ENCODE data around the gene ACACA. TPM values are rescaled to one million over a fixed set of nuclear protein-coding genes. Genes with fewer than 3 reads are reported as not detected.

ACACA gene
- total RNA-seq, 1 donor from 2014 or later, result 14.3 TPM

GRCh38 chr17:37066322-37067255 is 340.0 kb downstream of the ACACA start:
- no peak for DNase-seq
- intact Hi-C loops (cut with micrococcal nuclease), result no loop called here
- no peak for ATAC-seq

DNA sequence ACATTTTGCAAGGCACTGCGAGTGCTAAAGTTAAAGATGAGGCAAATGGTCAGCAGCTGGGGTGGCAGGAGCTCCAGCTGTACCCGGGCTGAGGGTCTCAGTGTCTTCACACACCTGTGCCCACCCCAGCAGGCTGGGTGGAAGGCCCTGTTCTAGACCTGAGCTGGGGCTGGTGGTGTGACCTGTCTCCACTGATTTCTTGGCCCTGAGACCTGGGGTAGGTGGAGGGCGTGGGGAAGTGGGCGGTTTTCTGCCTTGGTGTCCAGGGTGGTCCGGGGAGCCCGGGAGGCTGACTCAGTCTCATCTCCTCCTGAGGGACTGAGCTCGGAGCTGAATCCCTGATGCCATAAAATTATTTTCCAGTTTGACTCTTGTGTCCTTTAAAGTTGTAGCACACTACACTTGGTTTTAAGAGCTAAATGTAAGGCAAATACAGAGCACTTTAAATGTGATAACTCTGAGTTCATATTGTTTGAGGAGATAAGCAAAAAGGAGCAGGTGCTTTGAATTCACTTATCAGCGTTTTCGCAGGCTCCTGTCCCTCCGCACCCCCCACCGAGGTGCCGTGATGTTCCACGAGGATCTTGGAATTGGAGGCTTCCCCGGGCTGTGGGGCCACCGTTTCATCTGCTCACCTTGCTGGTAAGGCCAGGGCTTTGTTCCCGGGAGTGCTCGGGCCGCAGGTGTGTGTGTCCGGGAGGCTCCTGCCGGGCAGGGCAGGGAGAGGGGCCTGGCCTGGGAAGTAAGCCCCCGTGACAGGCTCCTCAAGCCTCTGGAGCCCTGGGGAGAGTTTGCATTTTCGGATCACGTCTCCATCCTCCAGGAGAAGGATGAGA is 340.9 kb downstream of the ACACA start:
- DNase-seq (no peak), ATAC-seq (no peak)
- intact Hi-C loops (cut with micrococcal nuclease), result no loop called here

- intact Hi-C loops (cut with micrococcal nuclease), result no loop called here
- ATAC-seq (no peak), DNase-seq (no peak)
These were observed 341.7 kb downstream of the ACACA start for GRCh38 chr17:37064956-37065355.

DNA sequence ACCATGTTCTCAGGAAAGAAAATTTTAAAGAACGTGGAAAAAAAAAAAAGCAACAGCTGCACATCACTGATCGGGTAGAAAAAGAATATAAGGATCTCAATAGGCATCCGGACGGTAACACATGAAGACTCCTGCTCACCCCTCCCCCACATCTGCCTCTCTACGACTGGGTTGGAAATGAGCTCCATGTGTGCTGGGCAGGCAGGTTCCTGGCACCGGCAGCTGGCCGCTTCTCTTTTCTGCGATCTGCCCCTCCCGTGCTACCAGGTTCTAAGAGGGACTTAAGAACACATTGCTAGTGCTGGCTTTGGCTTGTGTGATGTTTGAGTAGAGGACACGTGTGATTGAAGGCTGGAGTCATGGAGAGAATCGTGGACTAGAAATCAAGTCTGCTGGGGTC is 342.4 kb downstream of the ACACA start:
- ATAC-seq, result no peak
- DNase-seq, result no peak
- intact Hi-C loops (cut with micrococcal nuclease), result no loop called here

DNA sequence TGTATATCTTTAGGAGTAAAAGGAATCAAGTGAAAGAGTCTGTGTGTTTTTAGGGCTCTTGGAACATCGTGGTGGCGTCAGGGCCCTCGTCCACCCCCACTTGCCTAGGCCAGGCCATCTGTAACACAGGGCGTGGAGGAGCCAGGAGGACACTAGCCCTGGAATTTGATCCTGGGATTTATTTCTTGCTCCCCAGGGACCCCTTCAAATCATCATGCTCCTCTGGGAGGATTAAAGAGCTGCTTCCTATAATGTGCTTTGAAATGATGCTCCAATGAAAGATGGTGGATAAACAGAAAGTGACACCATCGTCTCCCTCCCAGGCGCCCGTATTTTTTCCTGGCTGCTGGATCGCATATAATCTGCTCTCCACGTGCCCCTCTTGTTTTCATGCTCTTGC is 344.6 kb downstream of the ACACA start:
- ATAC-seq (no peak), DNase-seq (no peak)
- intact Hi-C loops (cut with micrococcal nuclease), result no loop called here

DNA sequence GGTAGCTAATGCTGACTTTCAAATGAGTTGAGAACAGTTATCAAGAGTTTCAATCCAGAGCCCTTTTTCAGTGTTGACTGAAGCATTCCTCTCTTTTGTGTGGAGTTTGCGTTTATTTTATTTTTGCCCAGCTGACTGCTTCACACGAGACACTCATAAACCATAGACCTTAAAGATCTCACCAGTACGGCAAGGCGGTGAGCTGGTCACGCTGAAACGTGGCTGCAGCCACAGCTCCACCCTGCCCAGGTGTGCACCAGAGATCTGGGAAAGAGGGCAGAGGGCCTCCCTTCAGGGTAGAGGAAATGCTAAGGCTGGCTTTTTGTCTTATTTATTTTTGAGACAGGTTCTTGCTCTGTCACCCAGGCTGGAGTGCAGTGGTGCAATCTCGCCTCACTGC is 345.7 kb downstream of the ACACA start:
- intact Hi-C loops (cut with micrococcal nuclease), result no loop called here

DNA sequence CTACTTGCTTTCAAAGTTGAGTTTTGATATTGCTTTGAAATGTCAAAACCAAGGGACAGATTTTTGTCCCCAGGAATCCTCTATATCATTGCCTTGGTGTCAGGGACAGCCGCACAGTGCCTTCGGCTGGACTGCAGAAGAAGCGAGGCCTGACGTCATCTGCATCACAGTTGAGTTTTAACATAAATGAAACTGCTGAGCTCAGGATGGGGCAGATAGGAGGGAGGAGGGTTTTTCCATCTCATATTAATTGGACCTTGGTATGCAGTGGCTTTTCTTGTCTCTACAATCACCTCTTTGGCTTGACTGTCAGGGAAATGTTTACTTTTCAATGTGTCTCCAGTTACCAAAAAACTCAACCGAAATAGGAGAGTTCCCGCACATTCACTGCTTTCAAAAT is 346.5 kb downstream of the ACACA start:
- no peak for DNase-seq
- no peak for ATAC-seq
- intact Hi-C loops (cut with micrococcal nuclease), result no loop called here

More for the DNA sequence above, 345.7 kb downstream of the ACACA start:
- DNase-seq (no peak), ATAC-seq (no peak)

DNA sequence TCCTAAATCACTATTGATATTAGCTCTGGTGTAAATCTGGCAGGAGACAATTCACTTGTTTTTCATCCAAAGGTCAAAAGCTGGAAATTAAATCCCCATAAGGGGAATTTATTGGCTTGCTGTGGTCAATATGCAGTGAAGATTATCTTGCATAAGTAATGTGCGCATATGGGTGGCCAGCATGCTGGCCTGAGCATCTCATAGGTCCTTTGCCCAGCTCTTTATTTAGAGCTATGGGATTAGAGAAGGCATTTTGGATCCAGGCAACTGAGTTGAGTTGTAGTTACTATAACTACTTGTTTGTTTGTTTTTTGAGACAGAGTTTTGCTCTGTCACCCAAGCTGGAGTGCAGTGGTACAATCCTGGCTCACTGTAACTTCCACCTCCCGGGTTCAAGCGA is 347.1 kb downstream of the ACACA start:
- DNase-seq (no peak), ATAC-seq (no peak)
- intact Hi-C loops (cut with micrococcal nuclease), result no loop called here

GRCh38 chr17:37056622-37057021 is 350.0 kb downstream of the ACACA start:
- no peak for ATAC-seq
- intact Hi-C loops (cut with micrococcal nuclease), result no loop called here
- no peak for DNase-seq

GRCh38 chr17:37054894-37055293 is 351.7 kb downstream of the ACACA start:
- DNase-seq (no peak), ATAC-seq (no peak)
- intact Hi-C loops (cut with micrococcal nuclease), result no loop called here

DNA sequence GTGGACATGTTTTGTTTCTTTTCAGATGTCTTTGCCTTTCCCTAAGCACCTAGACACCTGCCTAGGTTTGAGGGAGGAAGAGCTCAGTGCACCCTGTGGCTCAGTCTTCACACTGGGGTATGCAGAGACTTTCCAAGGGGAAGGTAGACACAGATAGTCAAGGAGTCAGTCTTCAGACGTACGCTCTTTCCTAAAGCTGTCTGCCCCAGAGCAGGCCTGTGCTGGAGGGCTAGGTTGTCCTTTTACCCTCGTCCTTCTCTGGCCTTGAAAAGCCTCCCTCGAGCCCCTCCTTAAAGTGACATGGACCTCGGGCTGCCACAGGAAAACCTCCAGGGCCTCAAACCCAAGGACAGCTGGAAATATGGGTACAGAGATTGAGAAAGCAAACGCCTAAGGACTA is 354.2 kb downstream of the ACACA start:
- ATAC-seq, result no peak
- no peak for DNase-seq
- intact Hi-C loops (cut with micrococcal nuclease), result no loop called here

DNA sequence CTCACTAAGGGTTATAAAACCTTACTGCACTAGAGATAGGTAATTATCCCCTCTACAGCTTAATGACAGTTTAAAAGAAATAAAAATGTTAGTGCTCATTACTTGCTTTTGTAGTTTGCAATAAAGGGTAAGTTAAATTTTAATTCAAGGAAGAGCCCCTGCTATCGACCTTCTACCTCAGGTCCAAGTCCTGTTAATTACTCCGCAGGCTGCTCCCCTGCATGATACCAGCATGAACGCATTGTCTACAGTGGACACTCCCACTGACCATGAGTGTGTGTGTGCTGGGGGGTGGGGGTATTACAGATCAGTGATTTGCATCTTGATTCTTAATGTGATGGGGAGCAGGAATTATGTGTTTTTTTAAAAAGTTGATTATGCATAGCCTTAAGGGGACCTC is 354.8 kb downstream of the ACACA start:
- DNase-seq, result no peak
- intact Hi-C loops (cut with micrococcal nuclease), result no loop called here
- ATAC-seq, result no peak

DNA sequence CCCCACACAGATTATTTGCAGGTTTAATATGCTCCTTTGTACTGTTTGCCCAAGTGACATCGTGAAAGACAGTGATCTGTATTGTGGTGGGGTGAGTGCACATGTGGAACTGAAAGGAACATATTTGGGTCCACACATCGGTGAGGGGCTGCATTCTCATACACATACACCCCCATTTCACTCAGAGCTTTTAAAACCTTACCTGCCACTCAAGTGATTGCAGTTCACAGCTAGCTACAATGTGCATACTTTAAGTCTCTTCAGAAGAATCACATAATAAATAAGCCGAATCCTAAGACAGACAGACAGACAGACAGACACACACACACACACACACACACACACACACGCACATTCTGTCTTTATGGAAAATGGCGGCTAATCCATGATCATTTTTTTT is 355.3 kb downstream of the ACACA start:
- DNase-seq (no peak), ATAC-seq (no peak)
- intact Hi-C loops (cut with micrococcal nuclease), result no loop called here

DNA sequence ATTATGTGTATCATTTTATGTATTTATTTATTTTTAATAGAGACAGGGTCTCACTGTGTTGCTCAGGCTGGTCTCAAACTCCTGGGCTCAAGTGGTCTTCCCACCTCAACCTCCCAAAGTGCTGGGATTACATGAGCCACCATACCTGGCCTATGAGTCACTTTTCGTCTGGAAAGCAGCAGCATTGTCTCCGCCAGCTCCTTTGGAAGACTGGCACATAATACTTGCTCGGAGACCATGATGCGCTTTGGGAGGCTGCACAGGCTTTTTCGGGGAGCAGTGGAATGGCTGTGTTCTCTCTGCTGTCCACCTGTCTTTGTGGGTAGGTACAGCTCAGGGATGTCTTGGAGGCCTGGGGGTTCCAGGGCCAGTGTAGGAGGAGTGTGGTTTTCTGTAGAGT is 355.7 kb downstream of the ACACA start:
- intact Hi-C loops (cut with micrococcal nuclease), result no loop called here

DNA sequence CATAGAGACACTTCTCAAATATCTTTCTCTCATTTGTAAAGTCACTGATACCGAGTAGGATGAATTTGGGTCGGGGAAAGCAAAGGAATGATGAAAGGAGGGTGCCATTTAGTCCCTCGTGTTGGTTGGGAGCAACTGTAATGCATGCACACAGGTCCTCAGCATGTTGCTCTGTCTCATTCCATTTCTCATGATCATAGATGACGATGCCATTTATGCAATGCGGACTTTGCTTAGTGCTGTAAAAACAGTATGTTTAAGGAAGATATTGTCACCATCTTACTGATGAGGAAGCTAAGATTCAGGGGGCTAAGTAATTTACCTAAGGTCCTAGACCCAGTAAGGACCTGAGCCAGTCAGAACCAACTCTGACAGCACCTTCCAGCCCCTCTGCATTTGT is 357.8 kb downstream of the ACACA start:
- ATAC-seq (no peak), DNase-seq (no peak)
- intact Hi-C loops (cut with micrococcal nuclease), result loop anchor here (5.0 kb wide), 1 partner anchor 422 kb away; no protein-coding TSS in a partner anchor

More for the DNA sequence above, 355.7 kb downstream of the ACACA start:
- no peak for ATAC-seq
- no peak for DNase-seq

DNA sequence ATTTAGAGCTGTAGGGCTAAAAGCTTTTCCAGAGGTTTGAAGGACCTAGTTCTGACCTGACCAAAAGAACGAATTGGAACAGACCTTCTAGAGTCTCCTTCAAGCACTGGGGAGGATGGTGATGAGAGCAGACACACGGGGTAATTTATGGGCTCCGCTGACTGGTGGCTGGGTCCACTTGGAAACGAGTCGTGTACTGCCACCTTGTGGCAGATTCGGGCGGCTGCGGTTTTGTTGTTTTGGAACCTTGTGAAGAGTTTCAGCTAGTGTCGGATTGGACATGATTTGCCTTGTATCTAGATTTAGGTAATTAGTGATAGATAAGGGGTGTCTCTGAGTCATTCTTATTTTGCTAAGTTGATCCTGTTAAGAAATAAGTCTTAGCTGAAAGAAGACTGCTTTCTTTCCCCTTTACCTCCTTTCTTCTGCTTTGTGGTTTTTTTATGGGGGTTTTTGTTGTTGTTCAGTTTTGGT is 359.0 kb downstream of the ACACA start:
- DNase-seq, result peak; percentile 82
- ATAC-seq, result peak; percentile 74
- intact Hi-C loops (cut with micrococcal nuclease), result loop anchor here (5.0 kb wide), 1 partner anchor 420 kb away; no protein-coding TSS in a partner anchor

DNA sequence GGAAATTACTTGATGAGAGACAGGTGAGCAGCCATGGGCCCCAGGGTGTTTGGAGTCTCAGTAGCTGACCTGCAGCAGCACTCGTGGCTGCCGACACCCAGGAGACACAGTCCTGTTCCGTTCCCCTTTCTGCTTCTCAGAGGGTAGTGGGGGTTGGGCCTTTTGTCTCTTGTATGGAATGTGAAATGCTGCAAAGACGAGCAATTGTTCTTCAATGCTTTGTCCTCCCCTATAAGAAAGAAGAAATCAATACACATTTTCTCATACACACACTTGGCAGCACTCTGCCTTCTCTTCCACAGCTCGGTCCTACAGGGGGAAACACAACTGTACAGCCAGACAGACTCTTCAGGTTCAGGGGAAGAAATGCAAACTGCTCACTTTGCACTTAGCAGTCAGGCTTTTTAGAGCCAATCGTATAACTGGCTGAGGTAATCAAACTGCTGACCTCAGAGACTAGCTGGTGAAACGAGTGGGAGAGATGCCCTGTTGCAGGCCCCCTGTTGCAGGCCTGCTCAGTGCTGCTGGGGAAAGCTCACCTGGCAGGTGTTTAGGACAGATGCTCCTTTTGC is 361.2 kb downstream of the ACACA start:
- no peak for ATAC-seq
- DNase-seq, result no peak
- intact Hi-C loops (cut with micrococcal nuclease), result loop anchor here (5.0 kb wide), 1 partner anchor 418 kb away; no protein-coding TSS in a partner anchor

- intact Hi-C loops (cut with micrococcal nuclease), result no loop called here
- DNase-seq (no peak), ATAC-seq (no peak)
These were observed 363.4 kb downstream of the ACACA start for GRCh38 chr17:37043201-37043600.

DNA sequence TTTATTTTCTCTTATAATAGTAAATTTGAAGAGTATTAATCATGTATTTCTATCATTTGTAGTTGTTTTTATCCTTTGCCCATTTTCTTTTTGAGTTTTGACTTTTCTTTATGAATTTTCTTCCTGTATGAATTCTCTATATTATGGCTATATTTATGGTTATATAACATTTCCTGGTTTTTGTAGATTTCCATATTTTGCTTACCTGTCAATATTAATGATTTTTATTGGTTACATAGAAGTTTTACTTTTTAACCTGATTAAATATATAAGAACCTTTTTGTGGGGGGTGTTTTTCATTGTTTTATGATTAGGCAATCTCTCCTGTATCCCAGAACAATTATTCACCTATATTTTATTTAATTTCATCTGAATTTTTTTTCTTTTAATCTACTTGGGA is 364.7 kb downstream of the ACACA start:
- intact Hi-C loops (cut with micrococcal nuclease), result no loop called here
- ATAC-seq (no peak), DNase-seq (no peak)

- intact Hi-C loops (cut with micrococcal nuclease), result no loop called here
- DNase-seq (no peak), ATAC-seq (no peak)
These were observed 367.4 kb downstream of the ACACA start for GRCh38 chr17:37039269-37039668.
